ENCODE results near the gene SLC5A5. TPM values are rescaled to one million over a fixed set of nuclear protein-coding genes. Genes with fewer than 3 reads are reported as not detected.

The SLC5A5 gene
- polyA plus RNA-seq, 2 donors = 0.01 to 0.04 TPM

DNA sequence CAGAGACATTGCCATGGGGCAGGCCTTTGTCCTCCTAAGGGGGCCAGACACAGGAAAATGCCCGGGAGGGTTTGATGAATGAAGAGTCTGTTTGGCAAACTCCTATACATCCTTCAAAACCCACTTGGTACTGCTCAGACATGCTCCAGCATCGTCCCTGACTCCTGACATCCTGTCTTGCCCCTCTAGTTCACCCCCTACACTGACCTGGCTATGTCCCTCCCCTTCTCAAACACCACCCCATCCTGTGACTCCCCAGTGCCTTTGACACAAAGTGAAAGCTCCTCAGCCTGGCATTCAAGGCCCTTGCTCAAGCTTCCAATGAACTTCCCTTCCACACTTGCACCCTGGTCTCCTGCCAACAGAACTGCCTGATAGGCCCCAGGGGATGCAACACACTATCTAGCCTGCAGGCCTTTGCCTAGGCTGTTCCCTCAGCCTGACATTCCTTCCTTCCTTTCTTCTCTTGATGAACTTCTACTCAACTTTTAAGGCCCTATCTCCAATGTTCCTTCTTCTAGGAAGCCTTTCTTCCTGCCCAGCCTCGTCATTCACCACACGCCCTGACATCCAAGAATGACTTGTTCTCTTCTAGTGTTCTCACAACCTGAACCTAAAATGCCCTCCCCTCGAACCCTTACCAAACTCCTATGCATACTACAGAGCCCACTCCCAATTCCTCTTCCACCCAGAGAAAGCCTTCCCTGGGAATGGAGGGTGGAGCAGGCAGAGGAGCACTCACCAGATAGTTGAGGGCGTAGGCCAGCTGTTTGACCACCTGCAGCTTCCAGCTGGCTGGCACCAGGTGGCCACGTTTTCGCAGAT, 36.4 kb upstream of the SLC5A5 start:
- H3K27me3 ChIP-seq (ENCODE audit: control insufficient read depth in 1 of 2, insufficient read depth in 2 of 2, low read length in 2 of 2) = no peaks in the 10 kb centered on the region
- peaks cover 3 to 5% of the 10 kb centered on the region in 2 donors for H3K9me3 ChIP-seq (ENCODE audit: control insufficient read depth in 2 of 2, insufficient read depth in 1 of 2, low read depth in 1 of 2, low read length in 1 of 2)
- peaks cover 0 to 6% of the 10 kb centered on the region in 2 donors for H3K4me1 ChIP-seq (ENCODE audit: control insufficient read depth in 2 of 2, insufficient read depth in 2 of 2, low read length in 1 of 2)
- H3K27ac ChIP-seq (ENCODE audit: low read depth in 2 of 2, low read length in 1 of 2) = no peak overlapping the region
- peaks cover 0 to 3% of the 10 kb centered on the region in 2 donors for H3K36me3 ChIP-seq (ENCODE audit: control insufficient read depth in 2 of 2, insufficient read depth in 2 of 2, low read length in 1 of 2)
- 61 to 66% methylated on average over 8 of the region's 8 CpGs for WGBS, 2 donors
- H3K4me3 ChIP-seq (ENCODE audit: low read depth in 1 of 2, low read length in 2 of 2) = no peak overlapping the region

DNA sequence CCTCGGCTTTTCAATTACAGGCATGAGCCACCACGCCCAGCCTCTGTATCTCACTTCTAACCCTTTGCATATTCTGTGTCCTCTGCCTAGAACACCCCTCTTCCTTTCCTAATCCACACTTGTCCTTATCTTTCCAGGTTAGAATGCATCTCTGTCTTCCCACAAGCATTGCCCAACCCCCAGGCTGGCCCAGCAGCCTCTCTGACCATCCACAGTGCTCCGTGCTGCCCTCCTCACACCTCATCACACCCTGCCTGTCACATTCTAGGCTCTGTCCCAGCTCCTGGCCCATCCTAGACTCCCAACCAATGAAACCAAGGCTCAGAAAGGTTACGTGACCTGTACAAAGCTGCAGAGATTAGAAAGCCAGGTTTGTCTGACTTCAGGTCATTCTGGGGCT, 35.2 kb upstream of the SLC5A5 start:
- H3K4me3 ChIP-seq (ENCODE audit: low read depth in 1 of 2, low read length in 2 of 2) = no peak overlapping the region
- no peak overlapping the region for H3K27ac ChIP-seq (ENCODE audit: low read depth in 2 of 2, low read length in 1 of 2)
- no peaks in the 10 kb centered on the region for H3K27me3 ChIP-seq (ENCODE audit: control insufficient read depth in 1 of 2, insufficient read depth in 2 of 2, low read length in 2 of 2)
- H3K9me3 ChIP-seq (ENCODE audit: control insufficient read depth in 2 of 2, insufficient read depth in 1 of 2, low read depth in 1 of 2, low read length in 1 of 2) = no peaks in the 10 kb centered on the region
- peaks cover 0 to 3% of the 10 kb centered on the region in 2 donors for H3K36me3 ChIP-seq (ENCODE audit: control insufficient read depth in 2 of 2, insufficient read depth in 2 of 2, low read length in 1 of 2)
- peaks cover 0 to 6% of the 10 kb centered on the region in 2 donors for H3K4me1 ChIP-seq (ENCODE audit: control insufficient read depth in 2 of 2, insufficient read depth in 2 of 2, low read length in 1 of 2)
- WGBS, 2 donors = 58 to 69% methylated on average over 4 of the region's 4 CpGs

DNA sequence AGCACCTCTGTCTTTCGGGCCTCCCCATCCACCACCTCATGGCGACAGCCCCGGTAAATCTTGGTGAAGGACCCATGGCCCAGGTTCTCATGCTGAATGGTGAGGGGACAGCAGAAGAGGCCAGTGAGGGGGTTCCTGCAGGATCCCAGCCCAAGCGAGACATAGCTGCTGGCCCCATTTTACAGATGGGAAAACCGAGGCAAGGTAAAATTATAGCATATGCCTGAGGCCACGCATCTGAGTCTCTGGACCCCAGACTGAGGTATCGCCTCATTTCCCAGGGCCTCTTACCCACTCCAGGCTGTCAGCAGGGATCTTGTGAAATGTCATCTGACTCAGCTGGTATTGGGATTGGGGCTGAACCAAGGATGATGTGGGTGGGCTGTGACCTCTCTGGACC, 33.8 kb upstream of the SLC5A5 start:
- H3K27me3 ChIP-seq (ENCODE audit: control insufficient read depth in 1 of 2, insufficient read depth in 2 of 2, low read length in 2 of 2) = no peaks in the 10 kb centered on the region
- peaks cover 7 to 10% of the 10 kb centered on the region in 2 donors for H3K4me1 ChIP-seq (ENCODE audit: control insufficient read depth in 2 of 2, insufficient read depth in 2 of 2, low read length in 1 of 2)
- 94 to 95% methylated on average over 7 of the region's 7 CpGs for WGBS, 2 donors
- no peaks in the 10 kb centered on the region for H3K9me3 ChIP-seq (ENCODE audit: control insufficient read depth in 2 of 2, insufficient read depth in 1 of 2, low read depth in 1 of 2, low read length in 1 of 2)
- no peaks in the 10 kb centered on the region for H3K36me3 ChIP-seq (ENCODE audit: control insufficient read depth in 2 of 2, insufficient read depth in 2 of 2, low read length in 1 of 2)
- no peak overlapping the region for H3K4me3 ChIP-seq (ENCODE audit: low read depth in 1 of 2, low read length in 2 of 2)
- H3K27ac ChIP-seq (ENCODE audit: low read depth in 2 of 2, low read length in 1 of 2) = no peak overlapping the region

DNA sequence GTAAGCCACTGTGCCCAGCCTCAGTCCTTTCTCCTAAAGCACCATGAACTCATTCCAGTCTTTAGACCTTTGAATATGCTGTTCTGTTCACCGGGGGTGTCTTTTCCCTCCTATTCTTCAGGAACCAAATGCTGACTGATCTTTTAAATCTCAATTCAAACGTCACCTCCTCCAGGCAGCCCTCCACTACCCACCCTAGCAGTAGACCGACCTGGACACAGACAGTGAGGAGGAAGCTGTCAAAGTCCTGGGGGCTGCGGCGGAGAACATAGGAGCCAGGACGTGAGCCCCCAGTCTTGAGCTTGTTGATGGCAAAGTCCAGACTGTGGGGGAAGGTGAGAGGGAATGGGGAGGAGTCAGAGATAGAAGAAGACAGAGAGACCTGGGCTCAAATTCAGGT, 31.7 kb upstream of the SLC5A5 start:
- Histone ChIP-seq H3K36me3 (ENCODE audit: control insufficient read depth in 2 of 2, insufficient read depth in 2 of 2, low read length in 1 of 2) (peaks cover 0 to 2% of the 10 kb centered on the region in 2 donors), H3K27me3 (ENCODE audit: control insufficient read depth in 1 of 2, insufficient read depth in 2 of 2, low read length in 2 of 2) (no peaks in the 10 kb centered on the region), H3K27ac (ENCODE audit: low read depth in 2 of 2, low read length in 1 of 2) (no peak overlapping the region), H3K9me3 (ENCODE audit: control insufficient read depth in 2 of 2, insufficient read depth in 1 of 2, low read depth in 1 of 2, low read length in 1 of 2) (no peaks in the 10 kb centered on the region), H3K4me1 (ENCODE audit: control insufficient read depth in 2 of 2, insufficient read depth in 2 of 2, low read length in 1 of 2) (peaks cover 7 to 10% of the 10 kb centered on the region in 2 donors), H3K4me3 (ENCODE audit: low read depth in 1 of 2, low read length in 2 of 2) (no peak overlapping the region)
- 77 to 86% methylated on average over 6 of the region's 6 CpGs for WGBS, 2 donors

DNA sequence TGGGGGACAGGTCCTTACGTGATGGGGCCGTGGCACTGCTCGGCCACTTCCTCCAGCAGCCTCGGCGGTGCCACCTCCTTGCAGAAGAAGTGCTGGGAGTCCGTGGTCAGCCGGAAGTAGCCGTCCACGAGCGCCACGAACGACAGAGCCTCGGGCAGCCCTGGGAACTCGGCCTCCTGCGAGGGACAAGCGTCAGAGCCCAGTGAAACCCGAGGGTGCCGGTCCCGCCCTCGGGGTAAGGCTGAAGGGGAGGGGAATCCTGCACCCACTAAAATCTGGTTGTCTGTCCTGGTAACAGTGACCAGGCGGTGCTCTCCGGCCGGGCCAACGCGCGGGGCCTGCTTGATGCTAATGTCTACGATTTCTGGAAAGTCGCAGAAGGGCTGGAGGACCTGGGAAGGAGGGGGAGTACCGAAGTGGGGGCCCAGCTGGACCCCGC, 30.4 kb upstream of the SLC5A5 start:
- peaks cover 0 to 2% of the 10 kb centered on the region in 2 donors for H3K36me3 ChIP-seq (ENCODE audit: control insufficient read depth in 2 of 2, insufficient read depth in 2 of 2, low read length in 1 of 2)
- no peaks in the 10 kb centered on the region for H3K9me3 ChIP-seq (ENCODE audit: control insufficient read depth in 2 of 2, insufficient read depth in 1 of 2, low read depth in 1 of 2, low read length in 1 of 2)
- peak overlapping the region in 1 of 2 donors; percentile 4 for H3K4me3 ChIP-seq (ENCODE audit: low read depth in 1 of 2, low read length in 2 of 2)
- no peak overlapping the region for H3K27ac ChIP-seq (ENCODE audit: low read depth in 2 of 2, low read length in 1 of 2)
- 24 to 35% methylated on average over 29 to 30 of the region's 30 CpGs for WGBS, 2 donors
- H3K27me3 ChIP-seq (ENCODE audit: control insufficient read depth in 1 of 2, insufficient read depth in 2 of 2, low read length in 2 of 2) = no peaks in the 10 kb centered on the region
- H3K4me1 ChIP-seq (ENCODE audit: control insufficient read depth in 2 of 2, insufficient read depth in 2 of 2, low read length in 1 of 2) = peaks cover 7 to 10% of the 10 kb centered on the region in 2 donors

DNA sequence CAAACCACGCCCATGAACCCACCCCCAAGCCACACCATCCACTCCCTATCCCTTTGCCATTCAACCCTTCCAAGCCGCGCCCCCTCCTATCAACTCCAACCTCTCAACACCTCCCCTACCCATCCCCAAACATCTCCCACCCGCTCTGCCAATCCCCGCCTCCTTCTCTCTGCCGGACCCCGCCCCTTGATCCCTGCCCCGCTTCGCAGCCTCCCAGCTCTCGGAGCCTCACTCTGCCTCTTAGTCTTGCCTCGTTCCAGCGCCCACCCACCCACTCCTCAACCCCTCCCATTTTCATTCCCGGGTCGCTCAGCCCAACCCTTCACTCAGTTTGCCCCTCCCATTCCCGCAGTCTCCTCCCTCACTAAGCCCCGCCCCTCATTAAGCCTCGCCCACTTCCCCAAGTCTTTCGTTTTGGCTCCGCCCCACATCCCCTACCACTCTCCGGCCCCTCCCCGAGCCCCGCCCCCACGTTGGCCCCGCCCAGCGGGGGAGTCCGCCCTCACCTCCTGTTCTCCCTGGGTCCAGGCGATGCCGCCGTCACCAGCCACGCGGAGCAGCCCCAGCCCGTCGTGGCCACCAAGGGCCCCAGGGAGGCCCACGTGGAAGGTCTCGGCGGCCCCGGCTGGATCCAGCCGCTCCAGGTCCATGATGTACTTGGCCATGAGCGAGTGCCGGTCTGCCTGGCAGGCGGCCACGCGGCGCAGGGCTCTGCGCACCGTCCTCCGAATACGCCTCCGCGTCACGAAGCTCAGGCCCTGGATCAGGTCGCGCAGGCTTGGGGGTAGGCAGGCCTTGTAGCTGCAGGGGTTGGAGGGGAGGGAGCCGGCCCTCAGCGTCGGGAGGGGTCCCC, 29.7 kb upstream of the SLC5A5 start:
- H3K4me3 ChIP-seq (ENCODE audit: low read depth in 1 of 2, low read length in 2 of 2) = peak overlapping the region in 1 of 2 donors; percentile 23

DNA sequence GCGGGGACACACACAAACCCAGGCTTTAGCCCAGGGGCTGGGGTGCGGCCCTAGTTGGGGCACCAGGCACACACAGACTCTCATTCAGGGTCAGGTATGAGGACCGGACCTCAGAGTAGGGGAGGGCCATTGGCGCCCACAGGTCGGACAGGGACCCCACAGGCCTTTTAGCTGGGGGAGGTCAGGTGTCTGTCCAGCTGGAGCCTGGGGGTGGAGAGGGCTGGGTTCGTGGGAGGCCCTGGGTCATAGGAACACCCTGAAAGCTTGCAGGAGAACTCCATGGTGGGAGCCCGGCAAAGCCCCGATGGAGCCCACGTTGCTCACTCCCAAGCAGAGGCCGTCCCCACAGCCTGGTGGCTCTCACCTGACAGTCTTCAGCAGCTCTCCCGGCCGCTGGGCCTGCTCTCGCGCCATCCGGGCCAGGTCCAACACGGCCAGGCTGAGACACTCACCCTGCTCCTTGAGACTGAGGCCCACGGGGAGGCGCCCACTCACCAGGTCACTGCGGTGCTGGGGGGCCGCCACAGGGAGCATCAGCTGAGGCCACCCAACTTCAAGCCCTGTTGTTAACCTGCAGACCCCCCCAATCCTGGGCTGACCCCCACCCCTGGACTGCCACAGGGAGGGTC, 29.0 kb upstream of the SLC5A5 start:
- H3K27ac ChIP-seq (ENCODE audit: low read depth in 2 of 2, low read length in 1 of 2) = no peak overlapping the region
- H3K36me3 ChIP-seq (ENCODE audit: control insufficient read depth in 2 of 2, insufficient read depth in 2 of 2, low read length in 1 of 2) = peaks cover 0 to 2% of the 10 kb centered on the region in 2 donors
- 62 to 74% methylated on average over 20 of the region's 20 CpGs for WGBS, 2 donors
- no peaks in the 10 kb centered on the region for H3K9me3 ChIP-seq (ENCODE audit: control insufficient read depth in 2 of 2, insufficient read depth in 1 of 2, low read depth in 1 of 2, low read length in 1 of 2)
- peaks cover 7 to 10% of the 10 kb centered on the region in 2 donors for H3K4me1 ChIP-seq (ENCODE audit: control insufficient read depth in 2 of 2, insufficient read depth in 2 of 2, low read length in 1 of 2)
- peak overlapping the region in 1 of 2 donors; percentile 23 for H3K4me3 ChIP-seq (ENCODE audit: low read depth in 1 of 2, low read length in 2 of 2)
- H3K27me3 ChIP-seq (ENCODE audit: control insufficient read depth in 1 of 2, insufficient read depth in 2 of 2, low read length in 2 of 2) = no peaks in the 10 kb centered on the region

More for the DNA sequence above, 29.7 kb upstream of the SLC5A5 start:
- Histone ChIP-seq H3K4me1 (ENCODE audit: control insufficient read depth in 2 of 2, insufficient read depth in 2 of 2, low read length in 1 of 2) (peaks cover 7 to 10% of the 10 kb centered on the region in 2 donors), H3K36me3 (ENCODE audit: control insufficient read depth in 2 of 2, insufficient read depth in 2 of 2, low read length in 1 of 2) (peaks cover 0 to 2% of the 10 kb centered on the region in 2 donors), H3K9me3 (ENCODE audit: control insufficient read depth in 2 of 2, insufficient read depth in 1 of 2, low read depth in 1 of 2, low read length in 1 of 2) (no peaks in the 10 kb centered on the region), H3K27ac (ENCODE audit: low read depth in 2 of 2, low read length in 1 of 2) (no peak overlapping the region), H3K27me3 (ENCODE audit: control insufficient read depth in 1 of 2, insufficient read depth in 2 of 2, low read length in 2 of 2) (no peaks in the 10 kb centered on the region)
- 26 to 27% methylated on average over 56 of the region's 56 CpGs for WGBS, 2 donors

DNA sequence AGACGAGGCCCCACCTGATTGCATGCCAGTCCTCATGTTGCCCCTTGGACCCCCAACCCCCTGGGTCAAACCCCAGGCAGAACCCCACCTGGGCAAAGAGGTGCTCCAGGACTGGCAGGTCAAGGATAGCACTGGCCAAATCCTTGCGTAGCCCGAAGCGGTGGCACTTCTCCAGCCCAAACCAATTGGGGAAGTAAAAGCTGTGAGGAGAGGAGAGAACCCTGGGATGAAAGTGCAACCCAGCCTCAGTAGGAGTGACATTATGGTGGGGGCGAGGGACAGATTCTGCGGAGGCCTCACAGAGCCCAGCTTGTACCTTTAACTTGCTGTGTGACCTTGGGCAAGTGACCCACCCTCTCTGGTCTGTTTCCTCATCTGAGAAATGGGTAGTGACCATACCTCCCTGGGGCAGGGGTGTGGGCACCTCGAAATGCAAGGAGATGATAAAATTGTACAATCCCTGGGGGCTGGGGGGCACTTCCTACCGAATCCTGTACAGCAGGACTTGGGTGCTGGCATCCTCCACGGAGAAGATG, 28.4 kb upstream of the SLC5A5 start:
- Histone ChIP-seq H3K27me3 (ENCODE audit: control insufficient read depth in 1 of 2, insufficient read depth in 2 of 2, low read length in 2 of 2) (no peaks in the 10 kb centered on the region), H3K36me3 (ENCODE audit: control insufficient read depth in 2 of 2, insufficient read depth in 2 of 2, low read length in 1 of 2) (peaks cover 0 to 2% of the 10 kb centered on the region in 2 donors), H3K4me1 (ENCODE audit: control insufficient read depth in 2 of 2, insufficient read depth in 2 of 2, low read length in 1 of 2) (peaks cover 7 to 10% of the 10 kb centered on the region in 2 donors), H3K27ac (ENCODE audit: low read depth in 2 of 2, low read length in 1 of 2) (no peak overlapping the region), H3K9me3 (ENCODE audit: control insufficient read depth in 2 of 2, insufficient read depth in 1 of 2, low read depth in 1 of 2, low read length in 1 of 2) (no peaks in the 10 kb centered on the region), H3K4me3 (ENCODE audit: low read depth in 1 of 2, low read length in 2 of 2) (no peak overlapping the region)
- 76 to 79% methylated on average over 9 of the region's 9 CpGs for WGBS, 2 donors

DNA sequence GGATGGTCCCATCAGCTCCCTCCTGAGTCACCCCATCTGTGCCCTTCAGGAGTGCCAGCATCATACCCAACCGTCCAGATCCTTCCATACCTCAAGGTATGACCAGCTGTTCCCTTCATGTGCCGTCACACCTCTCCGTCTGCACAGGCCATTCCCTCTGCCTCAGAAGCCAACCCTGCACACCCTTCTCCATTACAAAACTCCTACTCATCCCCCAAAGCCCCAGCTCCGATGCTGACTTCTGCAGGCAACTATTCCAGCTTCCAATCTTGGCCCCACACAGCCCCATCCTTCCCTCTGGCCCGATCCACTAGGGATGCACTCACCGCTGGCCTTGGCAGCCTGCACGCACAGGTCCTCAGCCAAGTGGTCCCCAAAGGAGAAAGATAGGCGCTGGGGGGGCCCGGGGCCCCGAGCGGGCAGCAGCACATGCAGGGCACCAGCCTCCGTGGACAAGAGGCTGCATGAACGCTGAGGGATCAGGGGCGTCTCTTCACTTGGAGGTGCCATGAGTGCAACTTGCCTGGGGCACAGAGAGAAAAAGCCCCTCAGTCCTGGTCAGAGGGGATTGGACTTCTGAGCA, 27.7 kb upstream of the SLC5A5 start:
- WGBS, 2 donors = 80 to 89% methylated on average over 14 of the region's 14 CpGs
- no peak overlapping the region for H3K27ac ChIP-seq (ENCODE audit: low read depth in 2 of 2, low read length in 1 of 2)
- H3K9me3 ChIP-seq (ENCODE audit: control insufficient read depth in 2 of 2, insufficient read depth in 1 of 2, low read depth in 1 of 2, low read length in 1 of 2) = no peaks in the 10 kb centered on the region
- peaks cover 0 to 2% of the 10 kb centered on the region in 2 donors for H3K36me3 ChIP-seq (ENCODE audit: control insufficient read depth in 2 of 2, insufficient read depth in 2 of 2, low read length in 1 of 2)
- peaks cover 7 to 10% of the 10 kb centered on the region in 2 donors for H3K4me1 ChIP-seq (ENCODE audit: control insufficient read depth in 2 of 2, insufficient read depth in 2 of 2, low read length in 1 of 2)
- no peaks in the 10 kb centered on the region for H3K27me3 ChIP-seq (ENCODE audit: control insufficient read depth in 1 of 2, insufficient read depth in 2 of 2, low read length in 2 of 2)
- no peak overlapping the region for H3K4me3 ChIP-seq (ENCODE audit: low read depth in 1 of 2, low read length in 2 of 2)

Measured in esophagus (tissue), 2 donors.